CD14-positive monocyte (primary cell): ENCODE results near the gene NPAS3. TPM values are rescaled to one million over a fixed set of nuclear protein-coding genes. Genes with fewer than 3 reads are reported as not detected.

Source experiments
- DNase-seq, 3 donors: peaks; one replicate each; pipeline ENCODE4 v3.0.0-alpha.2; 2011 to 2022
- H2AFZ ChIP-seq: 2 replicates; pipeline ENCODE4 v1.6.0; 2012; ENCODE audit warnings: mild to moderate bottlenecking, low read depth, low read length, inconsistent platforms; ENCODE audit not compliant: insufficient read depth, poor library complexity, severe bottlenecking
- H3K27ac ChIP-seq, 2 donors: 1 replicate in 1 of 2; 2 replicates in 1 of 2; pipeline ENCODE4 v1.5.1; 2012 to 2013; ENCODE audit warnings: low read length in 2 of 2, control low read depth in 1 of 2, inconsistent platforms in 1 of 2, low read depth in 1 of 2, mild to moderate bottlenecking in 1 of 2
- H3K27me3 ChIP-seq, 2 donors: one replicate each; pipeline versions ENCODE4 v1.6.0 to v1.6.1; 2011 to 2013; ENCODE audit warnings: low read length in 2 of 2; ENCODE audit not compliant: control insufficient read depth in 2 of 2, insufficient read depth in 2 of 2
- H3K36me3 ChIP-seq, 2 donors: replicated peaks in 1 of 2; 1 replicate in 1 of 2; 2 replicates in 1 of 2; pipeline versions ENCODE4 v1.5.1 to v1.6.1; 2012 to 2013; ENCODE audit warnings: low read length in 2 of 2, control low read depth in 1 of 2, inconsistent platforms in 1 of 2, mild to moderate bottlenecking in 1 of 2; ENCODE audit not compliant: insufficient read depth in 2 of 2, control insufficient read depth in 1 of 2
- H3K4me1 ChIP-seq, 2 donors: 1 replicate in 1 of 2; 2 replicates in 1 of 2; pipeline versions ENCODE4 v1.5.1 to v1.6.1; 2012 to 2013; ENCODE audit warnings: low read length in 2 of 2, control low read depth in 1 of 2, inconsistent platforms in 1 of 2, mild to moderate bottlenecking in 1 of 2, moderate library complexity in 1 of 2; ENCODE audit not compliant: insufficient read depth in 2 of 2, control insufficient read depth in 1 of 2
- H3K4me2 ChIP-seq: replicated peaks from 2 replicates; pipeline ENCODE3; 2012; ENCODE audit warnings: low read length, moderate library complexity, mild to moderate bottlenecking; ENCODE audit not compliant: poor library complexity, severe bottlenecking; ENCODE audit errors: extremely low read depth
- H3K4me3 ChIP-seq, 3 experiments: fragments of 200-600 bp in 1 of 3; sonication (generic) in 1 of 3; replicated peaks in 1 of 3; 1 replicate in 2 of 3; 2 replicates in 1 of 3; pipeline ENCODE4 v1.5.1; 2011 to 2013; ENCODE audit warnings: low read length in 3 of 3, mild to moderate bottlenecking in 3 of 3, control low read depth in 2 of 3, low read depth in 2 of 3, inconsistent platforms in 1 of 3, moderate library complexity in 1 of 3
- H3K79me2 ChIP-seq: 2 replicates; pipeline ENCODE4 v1.6.0; 2012; ENCODE audit warnings: mild to moderate bottlenecking, control low read depth, inconsistent platforms, low read length, moderate library complexity; ENCODE audit not compliant: insufficient read depth
- H3K9ac ChIP-seq: 2 replicates; pipeline ENCODE4 v1.6.0; 2017; ENCODE audit warnings: low read length, mild to moderate bottlenecking; ENCODE audit not compliant: insufficient read depth, poor library complexity, severe bottlenecking
- H3K9me3 ChIP-seq, 2 donors: replicated peaks in 1 of 2; 1 replicate in 1 of 2; 2 replicates in 1 of 2; pipeline versions ENCODE4 v1.5.1 to v1.6.1; 2012 to 2013; ENCODE audit warnings: low read length in 2 of 2, control low read depth in 1 of 2; ENCODE audit not compliant: control insufficient read depth in 1 of 2, insufficient read depth in 1 of 2
- H4K20me1 ChIP-seq: 2 replicates; pipeline ENCODE4 v1.6.0; 2012; ENCODE audit warnings: mild to moderate bottlenecking, low read length, control low read depth, moderate library complexity; ENCODE audit not compliant: insufficient read depth
- H3K27ac Mint-ChIP-seq, 7 donors: one replicate each; pipeline ENCODE4 v1.8.0; 2020; ENCODE audit warnings: mild to moderate bottlenecking in 7 of 7, mixed read lengths in 7 of 7, moderate library complexity in 6 of 7, inconsistent platforms in 2 of 7
- H3K27me3 Mint-ChIP-seq, 3 donors: one replicate each; pipeline ENCODE4 v1.8.0; 2021 to 2022; ENCODE audit warnings: low read depth in 3 of 3, mild to moderate bottlenecking in 3 of 3, mixed read lengths in 3 of 3, moderate library complexity in 3 of 3, inconsistent platforms in 1 of 3
- H3K36me3 Mint-ChIP-seq, 2 donors: one replicate each; pipeline ENCODE4 v1.8.0; 2020; ENCODE audit warnings: mixed read lengths in 2 of 2, inconsistent platforms in 1 of 2, mild to moderate bottlenecking in 1 of 2
- H3K4me1 Mint-ChIP-seq: one replicate; pipeline ENCODE4 v1.8.0; 2020; ENCODE audit warnings: mild to moderate bottlenecking, mixed read lengths
- H3K4me3 Mint-ChIP-seq, 2 donors: one replicate each; pipeline ENCODE4 v1.8.0; 2020; ENCODE audit warnings: mild to moderate bottlenecking in 2 of 2, mixed read lengths in 2 of 2, moderate library complexity in 1 of 2
- H3K9me3 Mint-ChIP-seq, 7 donors: one replicate each; pipeline ENCODE4 v1.8.0; 2020 to 2022; ENCODE audit warnings: mixed read lengths in 7 of 7, mild to moderate bottlenecking in 6 of 7, moderate library complexity in 6 of 7, inconsistent platforms in 2 of 7
- CTCF ChIP-seq: fragments of 200-600 bp; IDR thresholded peaks from one replicate; pipeline ENCODE4 v1.8.0; 2022; ENCODE audit warnings: antibody characterized with exemption, mild to moderate bottlenecking
- WGBS: methylation state at CpG from one replicate; pipeline ENCODE4 v1.1.5; 2013; ENCODE audit warnings: missing lambda C conversion rate; ENCODE audit not compliant: insufficient coverage; 5-methylcytosine and 5-hydroxymethylcytosine counted together
- intact Hi-C, 2 donors: fragments of 100-400 bp; cut with micrococcal nuclease; formaldehyde crosslinking; loops; one replicate each; pipeline versions ENCODE4 v1.15.0 to v1.15.1; 2023
- polyA plus RNA-seq, 3 donors: library from polyadenylated mRNA; depleted of rRNA in 1 of 3; unstranded in 2 of 3; stranded (reverse) in 1 of 3; fragments of 300-500 nt in 2 of 3; fragments of >200 nt in 1 of 3; fragmentation: Illumina TruSeq in 2 of 3; gene quantifications; 1 replicate in 2 of 3; 2 replicates in 1 of 3; pipeline ENCODE4 v1.2.3, GENCODE V29; 2012 to 2021

Gene NPAS3
- polyA plus RNA-seq, 3 donors: not detected

GRCh38 chr14:33207467-33208017, 268.9 kb downstream of the NPAS3 start:
- Mint-ChIP-seq H3K4me1 (no peaks in the 10 kb centered on the region), H3K27ac (no peak overlapping the region), H3K9me3 (no peaks in the 10 kb centered on the region), H3K27me3 (no peaks in the 10 kb centered on the region), H3K4me3 (no peak overlapping the region), H3K36me3 (no peaks in the 10 kb centered on the region)
- DNase-seq: no peak
- Histone ChIP-seq H2AFZ (no peak overlapping the region), H4K20me1 (no peaks in the 10 kb centered on the region), H3K79me2 (no peaks in the 10 kb centered on the region), H3K4me2 (no peak overlapping the region), H3K9me3 (no peaks in the 10 kb centered on the region), H3K27me3 (no peaks in the 10 kb centered on the region), H3K27ac (no peak overlapping the region), H3K4me1 (no peaks in the 10 kb centered on the region), H3K4me3 (no peak overlapping the region), H3K9ac (no peak overlapping the region), H3K36me3 (no peaks in the 10 kb centered on the region)
- intact Hi-C loops: no loop called here
- WGBS: no CpG with 5 or more reads among the region's 1 CpG
- TF ChIP-seq CTCF: no peak

- Histone ChIP-seq H3K27me3 (no peaks in the 10 kb centered on the region), H3K4me1 (no peaks in the 10 kb centered on the region), H4K20me1 (no peaks in the 10 kb centered on the region), H3K9me3 (no peaks in the 10 kb centered on the region), H3K4me2 (no peak overlapping the region), H2AFZ (no peak overlapping the region), H3K27ac (no peak overlapping the region), H3K36me3 (no peaks in the 10 kb centered on the region), H3K4me3 (no peak overlapping the region), H3K79me2 (no peaks in the 10 kb centered on the region), H3K9ac (no peak overlapping the region)
- DNase-seq: no peak
- Mint-ChIP-seq H3K4me3 (no peak overlapping the region), H3K27me3 (peaks cover 0 to 4% (median 0%) of the 10 kb centered on the region in 3 donors), H3K4me1 (no peaks in the 10 kb centered on the region), H3K27ac (no peak overlapping the region), H3K36me3 (no peaks in the 10 kb centered on the region), H3K9me3 (peaks cover 0 to 2% (median 0%) of the 10 kb centered on the region in 7 donors)
- intact Hi-C loops: no loop called here
- TF ChIP-seq CTCF: no peak
These were observed 271.6 kb downstream of the NPAS3 start for GRCh38 chr14:33210311-33210710.
